BLaER1 (cell line): ENCODE results near the gene ARTN.

Source experiments
- H3K27ac ChIP-seq: shearing (Covaris generic); formaldehyde crosslinking; 2 replicates; pipeline ENCODE4 v1.8.1; 2022
- H3K27me3 ChIP-seq: shearing (Covaris generic); formaldehyde crosslinking; 2 replicates; pipeline ENCODE4 v1.8.1; 2022
- H3K36me3 ChIP-seq: shearing (Covaris generic); formaldehyde crosslinking; 2 replicates; pipeline ENCODE4 v1.8.1; 2022
- H3K4me1 ChIP-seq: shearing (Covaris generic); formaldehyde crosslinking; 2 replicates; pipeline ENCODE4 v1.8.1; 2022
- H3K4me2 ChIP-seq: shearing (Covaris generic); formaldehyde crosslinking; 2 replicates; pipeline ENCODE4 v1.8.1; 2022
- H3K4me3 ChIP-seq: shearing (Covaris generic); formaldehyde crosslinking; 2 replicates; pipeline ENCODE4 v1.8.1; 2022
- H3K9ac ChIP-seq: shearing (Covaris generic); formaldehyde crosslinking; 2 replicates; pipeline ENCODE4 v1.8.1; 2022
- H3K9me3 ChIP-seq: shearing (Covaris generic); formaldehyde crosslinking; 2 replicates; pipeline ENCODE4 v1.8.1; 2022
- H4K20me1 ChIP-seq: shearing (Covaris generic); formaldehyde crosslinking; 2 replicates; pipeline ENCODE4 v1.8.1; 2022
- Cebpa-rat ChIP-seq: shearing (Covaris generic); IDR thresholded peaks from 2 replicates; pipeline ENCODE4 v1.8.1; 2022

The ARTN gene

DNA sequence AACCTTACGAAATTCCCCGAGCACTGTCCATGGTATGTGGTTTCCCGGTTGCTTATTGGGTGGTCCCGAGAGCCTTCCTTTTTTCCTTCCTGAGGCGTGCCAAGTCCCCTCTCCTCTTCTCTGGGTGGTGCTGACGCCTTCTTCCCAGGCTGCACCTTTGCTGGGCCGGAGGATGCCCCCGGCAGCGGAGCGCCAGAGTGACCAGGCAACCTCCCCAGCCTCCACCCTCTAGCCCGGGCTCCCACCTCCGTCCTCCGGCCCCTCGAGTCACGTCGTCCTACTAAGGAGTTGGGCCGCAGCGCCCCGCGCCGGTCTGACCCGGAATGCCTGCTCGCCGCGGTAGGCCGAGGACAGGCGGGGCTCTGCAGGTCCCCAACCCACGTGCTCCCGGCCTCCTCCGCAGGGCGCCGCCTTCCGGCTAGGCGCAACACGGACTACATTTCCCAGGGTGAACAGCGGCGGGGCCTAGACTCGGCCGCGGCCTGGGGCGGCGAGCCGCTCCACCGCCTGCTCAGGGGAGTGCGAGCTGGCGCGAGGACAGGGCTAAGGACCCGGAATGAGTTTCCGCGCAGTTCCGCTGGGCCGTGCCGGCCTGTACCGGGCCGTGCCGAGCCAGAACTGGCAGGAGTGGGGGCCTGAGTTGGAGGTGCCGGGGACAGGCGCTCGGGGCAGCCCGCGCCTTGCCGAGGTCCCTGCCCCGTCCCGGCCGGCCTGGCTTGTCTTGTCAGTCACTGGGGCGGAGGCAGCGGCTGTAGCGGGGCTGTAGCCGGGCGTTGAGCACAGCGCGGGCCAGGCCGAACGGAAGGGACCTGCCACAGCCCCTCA is 12.8 kb downstream of the ARTN start, which contains the start of gene IPO13:
Gene IPO13, plus strand, starts transcription at position 715 of the 825 bp plus-strand sequence. CDS start 651 bp downstream, outside the sequence.
- H3K4me1 ChIP-seq = peaks cover 38% of the 10 kb centered on the region
- H3K36me3 ChIP-seq = peaks cover 36% of the 10 kb centered on the region
- H3K9me3 ChIP-seq = no peaks in the 10 kb centered on the region
- H3K4me3 ChIP-seq = peak within 1 kb of the TSS; percentile 81
- peak within 1 kb of the TSS; percentile 99 for H3K27ac ChIP-seq
- peaks cover 19% of the 10 kb centered on the region; the same call in 1 of the 2 replicates for H4K20me1 ChIP-seq
- TF ChIP-seq Cebpa-rat = no peak
- peak within 1 kb of the TSS; percentile 93 for H3K4me2 ChIP-seq
- no peaks in the 10 kb centered on the region for H3K27me3 ChIP-seq
- peak within 1 kb of the TSS; percentile 97 for H3K9ac ChIP-seq

DNA sequence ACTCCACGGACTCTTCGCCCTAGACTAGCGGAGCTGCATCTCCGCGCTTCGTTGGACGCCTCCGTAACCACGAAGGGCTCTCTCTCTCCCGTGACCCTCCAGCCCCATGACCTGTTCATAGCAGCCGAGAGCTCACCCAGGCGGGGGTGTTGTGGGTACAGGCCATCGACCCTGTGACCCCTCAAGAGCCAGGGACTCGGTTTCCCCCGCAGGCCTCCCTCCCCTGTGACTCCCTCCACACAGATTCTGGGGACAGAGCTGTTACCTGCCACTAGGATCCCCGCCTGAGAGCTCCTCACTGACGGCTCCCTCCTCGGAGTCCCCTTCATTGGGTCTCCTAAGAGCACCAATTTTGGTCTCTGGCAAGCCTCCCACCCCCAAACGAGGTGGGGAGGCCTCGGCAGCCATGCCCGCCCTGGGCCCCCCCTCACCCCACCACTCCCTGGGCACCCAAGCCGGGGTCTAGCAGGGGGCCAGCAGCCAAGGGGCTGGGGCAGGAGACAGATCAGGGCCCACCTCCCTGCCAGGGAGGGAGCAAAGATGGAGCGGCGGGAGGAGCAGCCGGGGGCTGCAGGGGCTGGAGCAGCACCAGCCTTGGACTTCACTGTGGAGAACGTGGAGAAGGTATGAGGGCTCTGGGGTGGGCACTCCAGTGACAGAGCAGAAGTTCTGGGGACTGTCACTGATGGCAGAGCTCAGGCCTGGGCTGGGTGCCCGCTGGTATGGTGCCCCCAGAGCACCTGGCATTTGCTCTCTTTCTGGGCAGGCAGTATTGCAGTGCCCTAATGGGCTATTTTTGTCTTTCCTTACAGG is 13.7 kb downstream of the ARTN start:
- no peak for TF ChIP-seq Cebpa-rat
- Histone ChIP-seq H3K9ac (peak overlapping the region; percentile 97), H3K27ac (peak overlapping the region; percentile 99), H3K36me3 (peaks cover 36% of the 10 kb centered on the region), H4K20me1 (peaks cover 19% of the 10 kb centered on the region; the same call in 1 of the 2 replicates), H3K27me3 (no peaks in the 10 kb centered on the region), H3K4me2 (peak overlapping the region; percentile 93), H3K9me3 (no peaks in the 10 kb centered on the region), H3K4me3 (peak overlapping the region; percentile 81), H3K4me1 (peaks cover 38% of the 10 kb centered on the region)

DNA sequence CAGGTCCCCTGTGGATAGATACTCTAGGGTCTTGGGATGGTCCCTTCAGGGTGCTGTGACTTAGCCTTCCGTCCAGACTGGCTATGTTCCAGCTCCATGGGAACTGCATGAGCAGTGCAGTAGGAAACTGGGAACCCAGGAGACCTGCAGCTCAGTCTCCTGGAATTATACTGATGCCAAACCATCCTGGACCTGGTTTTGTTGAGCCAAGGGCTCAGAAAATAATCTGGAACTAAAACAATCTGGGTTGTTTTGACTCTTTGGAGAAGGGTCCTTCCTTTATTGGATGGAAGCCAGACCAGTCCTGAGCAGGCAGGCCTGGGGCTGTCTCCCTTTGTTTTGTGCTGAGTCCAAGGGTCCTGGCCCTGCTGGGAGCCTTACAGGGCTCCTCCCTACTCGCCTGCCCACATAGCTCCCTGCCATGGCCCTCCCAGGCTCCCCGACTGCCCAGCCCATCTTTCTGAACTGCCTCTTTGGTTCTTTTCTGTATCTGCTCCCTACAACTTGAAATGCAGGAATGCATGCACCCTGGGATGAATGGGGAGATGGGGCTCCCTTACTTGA is 14.4 kb downstream of the ARTN start:
- Histone ChIP-seq H3K27me3 (no peaks in the 10 kb centered on the region), H3K4me1 (peaks cover 42% of the 10 kb centered on the region), H3K4me3 (peak overlapping the region; percentile 81), H4K20me1 (peaks cover 25% of the 10 kb centered on the region), H3K9me3 (no peaks in the 10 kb centered on the region), H3K27ac (peak overlapping the region; percentile 99; the same call in 1 of the 2 replicates), H3K9ac (peak overlapping the region; percentile 97), H3K36me3 (peaks cover 34% of the 10 kb centered on the region), H3K4me2 (peak overlapping the region; percentile 93)
- TF ChIP-seq Cebpa-rat = no peak

DNA sequence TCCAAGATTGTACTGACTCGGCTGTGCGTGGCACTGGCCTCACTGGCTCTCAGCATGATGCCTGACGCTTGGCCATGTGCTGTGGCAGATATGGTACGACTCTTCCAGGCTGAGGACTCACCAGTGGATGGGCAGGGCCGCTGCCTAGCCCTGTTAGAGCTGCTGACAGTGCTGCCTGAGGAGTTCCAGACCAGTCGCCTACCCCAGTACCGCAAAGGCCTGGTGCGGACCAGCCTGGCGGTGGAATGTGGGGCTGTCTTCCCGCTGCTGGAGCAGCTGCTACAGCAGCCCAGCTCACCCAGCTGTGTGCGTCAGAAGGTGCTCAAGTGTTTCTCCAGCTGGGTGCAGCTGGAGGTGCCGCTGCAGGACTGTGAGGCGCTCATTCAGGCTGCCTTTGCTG is 16.1 kb downstream of the ARTN start:
- Histone ChIP-seq H3K4me3 (no peak overlapping the region), H3K27me3 (no peaks in the 10 kb centered on the region), H3K4me1 (peaks cover 40% of the 10 kb centered on the region), H3K9ac (no peak overlapping the region), H3K9me3 (no peaks in the 10 kb centered on the region), H3K27ac (no peak overlapping the region), H3K36me3 (peaks cover 26% of the 10 kb centered on the region), H4K20me1 (peaks cover 43% of the 10 kb centered on the region), H3K4me2 (no peak overlapping the region)
- TF ChIP-seq Cebpa-rat = no peak

DNA sequence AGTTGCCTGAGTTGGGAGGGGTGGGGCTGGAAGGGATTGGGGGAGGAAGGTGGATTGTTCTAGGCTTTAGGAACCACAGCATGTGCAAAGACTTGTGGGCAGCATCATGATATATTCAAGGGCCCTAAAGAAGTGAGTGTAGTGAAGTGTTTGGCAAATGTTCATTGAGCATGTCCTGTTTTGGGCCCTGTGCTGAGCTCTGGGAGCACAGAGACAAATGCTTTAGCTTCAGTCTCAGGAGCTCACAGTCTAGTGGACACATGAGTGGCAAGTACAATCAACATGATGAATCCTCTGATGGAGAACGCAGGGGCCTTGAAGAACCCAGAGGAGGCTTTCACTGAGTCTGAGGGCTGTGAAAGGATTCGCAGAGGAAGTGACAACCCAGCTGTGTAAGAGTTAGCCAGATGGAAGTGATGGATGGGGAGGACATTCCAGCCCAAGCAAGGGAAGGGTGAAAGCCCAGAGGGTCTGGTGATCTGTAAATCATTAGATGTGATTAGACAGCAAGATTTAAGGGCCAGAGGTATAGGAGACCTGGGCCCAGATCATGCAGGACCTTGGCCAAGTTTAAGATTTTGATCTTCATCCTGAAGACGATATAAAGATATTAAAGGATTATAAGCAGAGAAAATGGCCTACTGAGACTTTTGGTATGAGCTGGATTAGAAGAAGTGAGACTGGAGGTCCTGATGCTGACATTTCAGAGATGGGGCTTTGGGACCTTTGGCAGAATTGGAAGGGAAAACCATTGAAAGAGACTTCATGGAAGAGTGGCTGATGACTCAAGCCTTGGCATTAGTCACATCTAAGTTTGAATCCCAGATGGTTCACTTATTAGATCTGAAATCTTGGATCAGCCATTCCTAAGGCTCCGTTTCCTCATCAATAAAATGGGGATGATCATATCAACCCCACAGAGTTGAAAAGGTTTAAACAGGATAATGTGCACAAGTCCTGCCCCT is 17.7 kb downstream of the ARTN start:
- peaks cover 45% of the 10 kb centered on the region for H4K20me1 ChIP-seq
- peaks cover 32% of the 10 kb centered on the region for H3K36me3 ChIP-seq

DNA sequence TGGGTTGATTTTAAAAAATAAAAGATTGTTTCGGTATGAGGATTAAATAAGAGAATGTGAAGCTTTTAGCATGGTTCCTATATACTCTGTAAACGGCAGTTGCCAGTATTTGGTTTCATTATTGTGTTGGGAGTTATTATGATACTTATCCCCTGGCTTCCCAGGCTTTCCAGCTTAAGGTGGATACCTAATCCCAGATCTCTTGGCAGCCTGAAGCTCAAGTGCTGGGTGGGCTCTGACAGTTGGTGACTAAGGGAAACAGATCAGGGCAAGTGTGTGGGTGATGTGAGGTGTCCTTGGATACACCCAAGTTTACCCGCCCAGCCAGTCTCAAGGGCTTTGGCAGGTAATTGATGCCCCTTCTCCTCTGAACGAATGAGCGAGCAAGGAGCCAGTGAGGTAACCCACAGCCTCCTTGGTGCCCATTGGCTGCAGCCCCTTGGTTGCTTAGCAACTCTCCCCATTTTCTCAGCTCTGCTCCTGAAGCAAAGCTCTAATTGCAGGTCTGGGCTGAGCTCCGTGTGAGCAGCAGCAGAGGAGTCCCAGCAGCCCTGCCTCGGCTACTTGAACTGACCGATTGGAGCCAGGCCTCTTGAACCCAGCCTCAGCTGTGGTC is 19.2 kb downstream of the ARTN start:
- Histone ChIP-seq H3K9me3 (no peaks in the 10 kb centered on the region), H3K27ac (no peak overlapping the region), H3K4me1 (peaks cover 20% of the 10 kb centered on the region), H3K4me3 (no peak overlapping the region), H3K27me3 (no peaks in the 10 kb centered on the region), H4K20me1 (peaks cover 40% of the 10 kb centered on the region), H3K36me3 (peaks cover 47% of the 10 kb centered on the region), H3K4me2 (peak overlapping the region; percentile 10; the same call in 1 of the 2 replicates), H3K9ac (no peak overlapping the region)
- TF ChIP-seq Cebpa-rat = no peak

More for the DNA sequence above, 17.7 kb downstream of the ARTN start:
- Histone ChIP-seq H3K9me3 (no peaks in the 10 kb centered on the region), H3K27ac (no peak overlapping the region), H3K4me2 (no peak overlapping the region), H3K27me3 (no peaks in the 10 kb centered on the region), H3K4me3 (no peak overlapping the region), H3K4me1 (peaks cover 27% of the 10 kb centered on the region), H3K9ac (no peak overlapping the region)
- TF ChIP-seq Cebpa-rat = no peak

DNA sequence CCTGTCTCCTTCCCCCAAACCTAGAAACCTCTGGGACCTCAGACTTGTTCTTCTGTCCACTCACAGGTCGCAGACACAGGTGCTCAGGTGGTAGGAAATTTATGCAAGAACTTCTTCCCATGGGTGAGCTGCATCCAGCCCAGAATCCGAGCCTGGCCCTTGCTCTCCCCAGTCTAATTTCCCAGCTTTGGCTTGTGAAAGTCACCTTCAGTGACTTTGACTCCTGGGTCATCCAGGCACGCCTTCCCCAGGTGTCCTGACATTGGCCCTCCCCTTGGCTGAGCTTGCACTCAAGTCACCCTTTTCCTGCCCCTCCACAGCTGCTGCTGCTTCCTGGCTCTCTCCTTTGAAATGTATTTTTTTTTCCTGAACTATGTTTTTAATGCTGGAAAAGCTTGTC is 19.8 kb downstream of the ARTN start:
- no peak overlapping the region for H3K27ac ChIP-seq
- peak overlapping the region; percentile 10; the same call in 1 of the 2 replicates for H3K4me2 ChIP-seq
- H3K4me1 ChIP-seq = peaks cover 15% of the 10 kb centered on the region
- no peak for TF ChIP-seq Cebpa-rat
- H3K9ac ChIP-seq = no peak overlapping the region
- peaks cover 35% of the 10 kb centered on the region for H4K20me1 ChIP-seq
- H3K27me3 ChIP-seq = no peaks in the 10 kb centered on the region
- no peaks in the 10 kb centered on the region for H3K9me3 ChIP-seq
- H3K4me3 ChIP-seq = no peak overlapping the region
- H3K36me3 ChIP-seq = peaks cover 52% of the 10 kb centered on the region

DNA sequence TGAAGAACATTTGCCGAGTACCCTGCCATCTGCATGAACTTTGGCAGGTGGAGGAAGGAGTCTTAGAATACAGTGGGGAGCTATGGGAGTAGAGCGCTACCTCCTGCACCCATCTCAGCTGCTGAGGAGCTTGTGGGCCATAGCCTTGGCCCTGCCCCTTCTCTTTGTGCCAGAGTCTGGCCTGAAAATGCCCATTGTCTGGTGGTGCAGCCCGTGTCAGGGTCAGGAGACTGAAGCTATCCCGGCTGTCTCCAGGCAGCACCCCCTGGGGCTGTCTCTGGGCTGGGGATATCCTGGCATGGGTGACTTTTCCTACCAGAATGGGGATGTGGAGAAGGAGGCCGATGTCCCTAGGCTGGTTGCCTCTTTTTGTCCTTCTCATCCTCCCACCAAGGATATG is 20.4 kb downstream of the ARTN start:
- Histone ChIP-seq H3K4me1 (peaks cover 9% of the 10 kb centered on the region), H3K9me3 (no peaks in the 10 kb centered on the region), H3K9ac (no peak overlapping the region), H3K4me3 (no peak overlapping the region), H3K36me3 (peaks cover 55% of the 10 kb centered on the region), H4K20me1 (peaks cover 28% of the 10 kb centered on the region), H3K27ac (no peak overlapping the region), H3K4me2 (no peak overlapping the region), H3K27me3 (no peaks in the 10 kb centered on the region)
- no peak for TF ChIP-seq Cebpa-rat
